GM12878 (cell line): Measurements from ENCODE around the gene ZXDA. TPM values are rescaled to one million over a fixed set of nuclear protein-coding genes. Genes with fewer than 3 reads are reported as not detected.

Experiments used
- ATAC-seq: fragments of 200-7000 bp; cut with Tn5 transposase; 3 replicates; pipeline ENCODE4 v1.9.1; 2020; ENCODE audit warnings: mild to moderate bottlenecking, moderate library complexity
- BruUV-seq: library from RNA; stranded (reverse); fragments of 400-500 nt; replicated peaks from 2 replicates; lab custom pipeline; 2021; lab: Mats Ljungman, UMichigan
- CTCF ChIA-PET: fragments of 300-600 bp; sonication (Branson Sonifier 250); formaldehyde crosslinking; extraction: SDS; loops from one replicate; lab custom pipeline; 2021; ENCODE audit warnings: inconsistent platforms; lab: Yijun Ruan, JAX
- POLR2A ChIA-PET: fragments of 350-600 bp; formaldehyde crosslinking; extraction: SDS; loops from one replicate; lab custom pipeline; 2021; ENCODE audit warnings: inconsistent platforms; lab: Charles Lee
- RAD21 ChIA-PET: fragments of 300-600 bp; sonication (Branson Sonifier 250); formaldehyde crosslinking; loops from one replicate; lab custom pipeline; 2023; ENCODE audit warnings: antibody characterized with exemption; ENCODE audit not compliant: unreplicated experiment; lab: Charles Lee
- SMC1A ChIA-PET: fragments of 300-600 bp; sonication (Branson Sonifier 250); formaldehyde crosslinking; loops from one replicate; lab custom pipeline; 2023; ENCODE audit not compliant: unreplicated experiment, uncharacterized antibody; lab: Charles Lee
- DNase-seq: peaks from one replicate; pipeline ENCODE4 v3.0.0-alpha.2; 2011; ENCODE audit warnings: low read depth, low spot score
- FAIRE-seq: peaks from 3 replicates; lab custom pipeline; 2011; peaks lifted over from hg19 to GRCh38; lab: Jason Lieb, UNC
- H2AFZ ChIP-seq: 2 replicates; pipeline ENCODE4 v1.6.0; 2011; ENCODE audit warnings: low read depth, low read length, control low read depth; ENCODE audit not compliant: control insufficient read depth
- H3K27ac ChIP-seq: 2 replicates; pipeline ENCODE4 v1.5.1; 2011; ENCODE audit warnings: control low read depth; ENCODE audit not compliant: control insufficient read depth, insufficient read depth
- H3K27me3 ChIP-seq, 2 experiments: replicated peaks in 1 of 2; 2 replicates each; pipeline versions ENCODE4 v1.6.0 to v1.6.1; 2011; ENCODE audit warnings: low read length in 1 of 2; ENCODE audit not compliant: control insufficient read depth in 2 of 2, insufficient read depth in 2 of 2
- H3K36me3 ChIP-seq, 2 experiments: 2 replicates each; pipeline ENCODE4 v1.5.1; 2011; ENCODE audit warnings: low read length in 1 of 2; ENCODE audit not compliant: control insufficient read depth in 2 of 2, insufficient read depth in 2 of 2
- H3K4me1 ChIP-seq: 2 replicates; pipeline ENCODE4 v1.6.1; 2011; ENCODE audit warnings: mild to moderate bottlenecking, low read length, moderate library complexity, mixed read lengths; ENCODE audit not compliant: control insufficient read depth, insufficient read depth
- H3K4me2 ChIP-seq: 2 replicates; pipeline ENCODE4 v1.6.0; 2011; ENCODE audit warnings: control low read depth; ENCODE audit not compliant: control insufficient read depth, insufficient read depth
- H3K4me3 ChIP-seq: fragments of 200-600 bp; sonication (generic); 2 replicates; pipeline ENCODE4 v1.5.1; 2016
- H3K79me2 ChIP-seq: 2 replicates; pipeline ENCODE4 v1.6.0; 2011; ENCODE audit warnings: low read length; ENCODE audit not compliant: control insufficient read depth, insufficient read depth
- H3K9ac ChIP-seq: 2 replicates; pipeline ENCODE4 v1.8.0; 2011; ENCODE audit warnings: low read length, control low read depth, mixed read lengths; ENCODE audit not compliant: control insufficient read depth, insufficient read depth
- H3K9me3 ChIP-seq: replicated peaks from 3 replicates; pipeline ENCODE4 v1.5.1; 2011; ENCODE audit warnings: mild to moderate bottlenecking, low read length; ENCODE audit not compliant: control insufficient read depth, insufficient read depth
- H4K20me1 ChIP-seq: 2 replicates; pipeline ENCODE4 v1.6.0; 2011; ENCODE audit not compliant: control insufficient read depth, insufficient read depth
- CBFB ChIP-seq: IDR thresholded peaks from 2 replicates; pipeline ENCODE4 v1.6.1; 2016; ENCODE audit warnings: antibody characterized with exemption, low read depth
- EED ChIP-seq: sonication (generic); IDR thresholded peaks from 2 replicates; pipeline ENCODE4 v1.6.1; 2016; ENCODE audit warnings: antibody characterized with exemption, low read depth
- FOXK2 ChIP-seq: fragments of 450-650 bp; IDR thresholded peaks from 2 replicates; pipeline ENCODE4 v1.6.1; 2017; ENCODE audit warnings: mild to moderate bottlenecking, moderate library complexity
- MTA2 ChIP-seq: fragments of 450-650 bp; IDR thresholded peaks from 2 replicates; pipeline ENCODE4 v1.6.1; 2016; ENCODE audit warnings: low read depth, mild to moderate bottlenecking, moderate library complexity
- MYB ChIP-seq: fragments of 150-350 bp; IDR thresholded peaks from 2 replicates; pipeline ENCODE4 v1.6.1; 2014; ENCODE audit warnings: mild to moderate bottlenecking, low read depth, low read length, borderline replicate concordance
- NR2C1 ChIP-seq: fragments of 450-650 bp; IDR thresholded peaks from 2 replicates; pipeline ENCODE4 v1.6.1; 2017; ENCODE audit warnings: antibody characterized with exemption, mild to moderate bottlenecking, moderate library complexity
- NR2F1 ChIP-seq: fragments of 450-650 bp; conservative IDR thresholded peaks from 2 replicates; pipeline ENCODE4 v1.6.1; 2017; ENCODE audit warnings: mild to moderate bottlenecking
- RAD21 ChIP-seq: IDR thresholded peaks from 2 replicates; pipeline ENCODE4 v1.6.1; 2011; ENCODE audit warnings: mild to moderate bottlenecking, low read depth, low read length, moderate library complexity; ENCODE audit not compliant: insufficient read depth
- SKIL ChIP-seq: fragments of 450-650 bp; IDR thresholded peaks from 2 replicates; pipeline ENCODE4 v1.6.1; 2017; ENCODE audit warnings: mild to moderate bottlenecking, low read depth, inconsistent platforms; ENCODE audit not compliant: poor library complexity, severe bottlenecking
- SMC3 ChIP-seq: IDR thresholded peaks from 2 replicates; pipeline ENCODE4 v1.6.1; 2011; ENCODE audit warnings: low read length, improper control_type of control experiment, borderline replicate concordance
- SREBF2 ChIP-seq: IDR thresholded peaks from 2 replicates; pipeline ENCODE4 v1.6.1; 2012; ENCODE audit warnings: mild to moderate bottlenecking, low read length
- TAF1 ChIP-seq: IDR thresholded peaks from 2 replicates; pipeline ENCODE4 v1.6.1; 2011; ENCODE audit warnings: mild to moderate bottlenecking, low read depth, low read length, borderline replicate concordance
- TCF3 ChIP-seq: IDR thresholded peaks from 2 replicates; pipeline ENCODE4 v1.6.1; 2012; ENCODE audit warnings: low read depth, mild to moderate bottlenecking, low read length, borderline replicate concordance; ENCODE audit not compliant: insufficient read depth
- YY1 ChIP-seq: IDR thresholded peaks from 2 replicates; pipeline ENCODE4 v1.6.1; 2011; ENCODE audit warnings: low read depth, mild to moderate bottlenecking, low read length
- in situ Hi-C: fragments of 300-500 bp; cut with MboI; formaldehyde crosslinking; loops from 9 replicates; pipeline ENCODE4 v1.14.3; 2018; ENCODE audit warnings: mixed read lengths
- intact Hi-C: fragments of 100-400 bp; cut with micrococcal nuclease; formaldehyde crosslinking; loops from one replicate; pipeline ENCODE4 v1.14.2; 2022; ENCODE audit not compliant: unreplicated experiment
- polyA plus RNA-seq, 11 experiments: library from polyadenylated mRNA; depleted of rRNA in 4 of 11; unstranded in 6 of 11; stranded (reverse) in 5 of 11; fragments of >200 nt; fragmentation: Nextera tagmentation in 4 of 11; fragmentation: Illumina TruSeq in 1 of 11; extraction: Ambion mirVana in 4 of 11; extraction: Trizol in 1 of 11; gene quantifications; 1 replicate in 1 of 11; 2 replicates in 10 of 11; pipeline versions ENCODE4 v1.2.1 to v1.2.3, GENCODE V29; 2011 to 2016; ENCODE audit warnings: inconsistent platforms in 2 of 11, missing spikeins in 2 of 11, low read depth in 1 of 11
- total RNA-seq, 4 experiments: library from RNA; depleted of rRNA in 3 of 4; stranded (reverse); fragments of >200 nt in 3 of 4; fragmentation: Illumina TruSeq in 1 of 4; extraction: Trizol in 1 of 4; gene quantifications; 2 replicates each; pipeline versions ENCODE4 v1.2.1 to v1.2.3, GENCODE V29; 2013 to 2021
- TF ChIP-seq, protein P1 (sequence below): fragments of 450-650 bp; IDR thresholded peaks from 2 replicates; pipeline ENCODE4 v1.6.1; 2017; ENCODE audit warnings: antibody characterized with exemption, mild to moderate bottlenecking, moderate library complexity
- TF ChIP-seq, protein P2 (sequence below): IDR thresholded peaks from 2 replicates; pipeline ENCODE4 v1.6.1; 2011; ENCODE audit warnings: borderline replicate concordance, low read depth, mild to moderate bottlenecking, moderate library complexity, low read length; ENCODE audit not compliant: insufficient read depth, poor library complexity, severe bottlenecking
- TF ChIP-seq, protein P3 (sequence below), 3 experiments: IDR thresholded peaks in 2 of 3; conservative IDR thresholded peaks in 1 of 3; 2 replicates each; pipeline ENCODE4 v1.5.1; 2011; ENCODE audit warnings: low read depth in 3 of 3, low read length in 3 of 3, mild to moderate bottlenecking in 3 of 3, control low read depth in 2 of 3, moderate library complexity in 2 of 3, inconsistent platforms in 1 of 3, mixed read lengths in 1 of 3; ENCODE audit not compliant: control insufficient read depth in 2 of 3, insufficient read depth in 1 of 3; ENCODE audit errors: extremely low read depth in 1 of 3

Gene ZXDA
- total and polyA plus RNA-seq, 10 of the 15 experiments (the other 5 are each of a cell fraction or from before 2014, with no cell fraction given), result 0.10 to 2.8 (median 0.99) TPM

DNA sequence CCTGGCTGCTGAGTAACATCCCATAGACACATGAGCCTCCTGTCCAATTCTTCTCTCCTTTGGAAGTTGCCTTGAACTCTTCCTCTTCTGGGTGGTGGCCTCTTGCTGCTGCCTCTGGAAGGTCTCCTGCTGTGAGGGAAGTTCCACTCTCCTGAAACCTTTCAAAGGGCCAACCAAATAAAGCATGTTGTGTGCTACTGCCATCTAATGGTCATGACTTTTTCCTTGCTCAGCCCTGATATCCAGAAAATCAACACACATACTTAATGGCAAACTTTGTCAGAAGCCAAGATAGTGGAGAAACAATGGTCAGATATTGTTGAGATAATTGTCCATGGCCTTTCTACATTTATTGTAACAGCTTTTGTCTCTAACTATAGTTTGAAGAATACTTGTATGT is 19.1 kb upstream of the ZXDA start:
- intact Hi-C loops, result loop anchor here (1.0 to 5.0 kb wide), 2 partner anchors 107 to 1127 kb away; no protein-coding TSS in a partner anchor
- no peaks in the 10 kb centered on the region for H3K36me3 ChIP-seq
- no peak overlapping the region for H3K9ac ChIP-seq
- H3K27ac ChIP-seq, result no peak overlapping the region
- ChIA-PET RAD21 (interaction anchor here (1.3 kb wide), 1 partner anchor 13 kb away, joined by 3 read pairs; no protein-coding TSS in a partner anchor), CTCF (interaction anchor here (1.3 to 1.5 kb wide), 2 partner anchors 107 to 109 kb away, joined by 5 read pairs; no protein-coding TSS in a partner anchor)
- H3K4me3 ChIP-seq, result no peak overlapping the region
- H4K20me1 ChIP-seq, result no peaks in the 10 kb centered on the region
- no peak overlapping the region for H2AFZ ChIP-seq
- no peaks in the 10 kb centered on the region for H3K79me2 ChIP-seq
- DNase-seq (no peak), FAIRE-seq (no peak)
- in situ Hi-C loops, result loop anchor here (25.0 kb wide), 1 partner anchor 108 kb away; no protein-coding TSS in a partner anchor
- H3K27me3 ChIP-seq, result no peaks in the 10 kb centered on the region
- no peaks in the 10 kb centered on the region for H3K9me3 ChIP-seq
- TF ChIP-seq MYB (no peak), TAF1 (no peak), NR2C1 (no peak), SMC3 (peak; percentile 38; the same call in 1 of the 2 replicates), CBFB (no peak), YY1 (no peak), RAD21 (peak; percentile 51), TCF3 (no peak), NR2F1 (no peak), SREBF2 (no peak), SKIL (no peak), MTA2 (no peak), FOXK2 (no peak), EED (no peak)
- TF ChIP-seq, protein P1, sequence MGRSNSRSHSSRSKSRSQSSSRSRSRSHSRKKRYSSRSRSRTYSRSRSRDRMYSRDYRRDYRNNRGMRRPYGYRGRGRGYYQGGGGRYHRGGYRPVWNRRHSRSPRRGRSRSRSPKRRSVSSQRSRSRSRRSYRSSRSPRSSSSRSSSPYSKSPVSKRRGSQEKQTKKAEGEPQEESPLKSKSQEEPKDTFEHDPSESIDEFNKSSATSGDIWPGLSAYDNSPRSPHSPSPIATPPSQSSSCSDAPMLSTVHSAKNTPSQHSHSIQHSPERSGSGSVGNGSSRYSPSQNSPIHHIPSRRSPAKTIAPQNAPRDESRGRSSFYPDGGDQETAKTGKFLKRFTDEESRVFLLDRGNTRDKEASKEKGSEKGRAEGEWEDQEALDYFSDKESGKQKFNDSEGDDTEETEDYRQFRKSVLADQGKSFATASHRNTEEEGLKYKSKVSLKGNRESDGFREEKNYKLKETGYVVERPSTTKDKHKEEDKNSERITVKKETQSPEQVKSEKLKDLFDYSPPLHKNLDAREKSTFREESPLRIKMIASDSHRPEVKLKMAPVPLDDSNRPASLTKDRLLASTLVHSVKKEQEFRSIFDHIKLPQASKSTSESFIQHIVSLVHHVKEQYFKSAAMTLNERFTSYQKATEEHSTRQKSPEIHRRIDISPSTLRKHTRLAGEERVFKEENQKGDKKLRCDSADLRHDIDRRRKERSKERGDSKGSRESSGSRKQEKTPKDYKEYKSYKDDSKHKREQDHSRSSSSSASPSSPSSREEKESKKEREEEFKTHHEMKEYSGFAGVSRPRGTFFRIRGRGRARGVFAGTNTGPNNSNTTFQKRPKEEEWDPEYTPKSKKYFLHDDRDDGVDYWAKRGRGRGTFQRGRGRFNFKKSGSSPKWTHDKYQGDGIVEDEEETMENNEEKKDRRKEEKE, result no peak
- TF ChIP-seq, protein P2, sequence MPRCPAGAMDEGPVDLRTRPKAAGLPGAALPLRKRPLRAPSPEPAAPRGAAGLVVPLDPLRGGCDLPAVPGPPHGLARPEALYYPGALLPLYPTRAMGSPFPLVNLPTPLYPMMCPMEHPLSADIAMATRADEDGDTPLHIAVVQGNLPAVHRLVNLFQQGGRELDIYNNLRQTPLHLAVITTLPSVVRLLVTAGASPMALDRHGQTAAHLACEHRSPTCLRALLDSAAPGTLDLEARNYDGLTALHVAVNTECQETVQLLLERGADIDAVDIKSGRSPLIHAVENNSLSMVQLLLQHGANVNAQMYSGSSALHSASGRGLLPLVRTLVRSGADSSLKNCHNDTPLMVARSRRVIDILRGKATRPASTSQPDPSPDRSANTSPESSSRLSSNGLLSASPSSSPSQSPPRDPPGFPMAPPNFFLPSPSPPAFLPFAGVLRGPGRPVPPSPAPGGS, result no peak
- TF ChIP-seq, protein P3, sequence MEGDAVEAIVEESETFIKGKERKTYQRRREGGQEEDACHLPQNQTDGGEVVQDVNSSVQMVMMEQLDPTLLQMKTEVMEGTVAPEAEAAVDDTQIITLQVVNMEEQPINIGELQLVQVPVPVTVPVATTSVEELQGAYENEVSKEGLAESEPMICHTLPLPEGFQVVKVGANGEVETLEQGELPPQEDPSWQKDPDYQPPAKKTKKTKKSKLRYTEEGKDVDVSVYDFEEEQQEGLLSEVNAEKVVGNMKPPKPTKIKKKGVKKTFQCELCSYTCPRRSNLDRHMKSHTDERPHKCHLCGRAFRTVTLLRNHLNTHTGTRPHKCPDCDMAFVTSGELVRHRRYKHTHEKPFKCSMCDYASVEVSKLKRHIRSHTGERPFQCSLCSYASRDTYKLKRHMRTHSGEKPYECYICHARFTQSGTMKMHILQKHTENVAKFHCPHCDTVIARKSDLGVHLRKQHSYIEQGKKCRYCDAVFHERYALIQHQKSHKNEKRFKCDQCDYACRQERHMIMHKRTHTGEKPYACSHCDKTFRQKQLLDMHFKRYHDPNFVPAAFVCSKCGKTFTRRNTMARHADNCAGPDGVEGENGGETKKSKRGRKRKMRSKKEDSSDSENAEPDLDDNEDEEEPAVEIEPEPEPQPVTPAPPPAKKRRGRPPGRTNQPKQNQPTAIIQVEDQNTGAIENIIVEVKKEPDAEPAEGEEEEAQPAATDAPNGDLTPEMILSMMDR (IDR thresholded peaks at IDR 0.05 in 2 of 3, conservative IDR thresholded peaks at IDR 0.05 in 1 of 3; ENCODE audit: control insufficient read depth in 2 of 3, extremely low read depth in 1 of 3, insufficient read depth in 1 of 3, low read depth in 3 of 3, low read length in 3 of 3), result peak; percentile 46 to 55 (median 53); a peak in 5 of 6 replicates
- TF ChIP-seq, all 136 proteins: peak for 3
- no peak overlapping the region for H3K4me2 ChIP-seq
- BruUV-seq, result no TSS peak
- peak; percentile 68 for ATAC-seq
- H3K4me1 ChIP-seq, result no peaks in the 10 kb centered on the region
- SMC1A ChIA-PET, result no interaction called here
- POLR2A ChIA-PET, result no interaction called here
